Body of pancreas (tissue), 4 donors: ENCODE results near the gene MED8. TPM values are rescaled to one million over a fixed set of nuclear protein-coding genes. Genes with fewer than 3 reads are reported as not detected.

ENCODE experiments used
- ATAC-seq: fragments of 150-250 bp; one replicate; pipeline ENCODE4 v1.9.1; 2016
- DNase-seq, 4 donors: peaks; one replicate each; pipeline ENCODE4 v3.0.0-alpha.2; 2019
- H3K27ac ChIP-seq, 4 donors: fragments of 200-600 bp; sonication (generic); 1 replicate in 3 of 4; 2 replicates in 1 of 4; pipeline versions ENCODE4 v1.5.1 to v1.6.1; 2016 to 2019; ENCODE audit warnings: mild to moderate bottlenecking in 1 of 4, mixed read lengths in 1 of 4, moderate library complexity in 1 of 4
- H3K27me3 ChIP-seq, 2 donors: fragments of 200-600 bp; sonication (generic); one replicate each; pipeline ENCODE4 v1.6.0; 2016; ENCODE audit warnings: mild to moderate bottlenecking in 1 of 2
- H3K36me3 ChIP-seq, 2 donors: fragments of 200-600 bp; sonication (generic); replicated peaks in 1 of 2; 2 replicates each; pipeline ENCODE4 v1.5.1; 2016; ENCODE audit warnings: low read depth in 2 of 2; ENCODE audit not compliant: insufficient read depth in 1 of 2
- H3K4me1 ChIP-seq: fragments of 200-600 bp; sonication (generic); one replicate; pipeline ENCODE4 v1.6.0; 2016
- H3K4me3 ChIP-seq, 2 donors: fragments of 200-600 bp; sonication (generic); 1 replicate in 1 of 2; 2 replicates in 1 of 2; pipeline ENCODE4 v1.5.1; 2016 to 2019
- H3K9me3 ChIP-seq, 3 donors: fragments of 200-600 bp; sonication (generic); 1 replicate in 2 of 3; 2 replicates in 1 of 3; pipeline ENCODE4 v1.5.1; 2016
- CTCF ChIP-seq, 7 experiments: fragments of 450-650 bp in 4 of 7; fragments of 200-600 bp in 3 of 7; sonication (generic) in 3 of 7; IDR thresholded peaks; one replicate each; pipeline ENCODE4 v1.5.1; 2016 to 2019; ENCODE audit warnings: antibody characterized with exemption in 7 of 7
- POLR2A ChIP-seq, 3 donors: fragments of 450-650 bp; IDR thresholded peaks; one replicate each; pipeline ENCODE4 v1.6.1; 2016; ENCODE audit warnings: antibody characterized with exemption in 3 of 3, mild to moderate bottlenecking in 2 of 3
- WGBS, 2 donors: methylation state at CpG; one replicate each; pipeline ENCODE4 v1.1.5; 2017; 5-methylcytosine and 5-hydroxymethylcytosine counted together
- intact Hi-C: fragments of 100-400 bp; cut with DNase I; formaldehyde crosslinking; loops from one replicate; pipeline ENCODE4 v1.15.1; 2023
- total RNA-seq, 2 donors: library from RNA; depleted of rRNA; stranded (reverse); fragments of >200 nt; gene quantifications; one replicate each; pipeline ENCODE4 v1.1.0, GENCODE V29; 2016

The MED8 gene
- total RNA-seq, 2 donors from 2014 or later = 19.4 to 22.1 TPM

GRCh38 chr1:43382027-43382779, 7.4 kb downstream of the MED8 start:
- TF ChIP-seq CTCF (IDR thresholded peaks at IDR 0.05) (no peak), POLR2A (IDR thresholded peaks at IDR 0.05) (no peak)
- 54 to 59% methylated on average over 6 of the region's 6 CpGs for WGBS, 2 donors
- intact Hi-C loops = no loop called here
- ATAC-seq (peak; percentile 40), DNase-seq (no peak)
- H3K4me3 ChIP-seq = no peak overlapping the region
- no peaks in the 10 kb centered on the region for H3K27me3 ChIP-seq
- H3K9me3 ChIP-seq = no peaks in the 10 kb centered on the region
- H3K36me3 ChIP-seq = peaks cover 8 to 29% of the 10 kb centered on the region in 2 donors
- peaks cover 6% of the 10 kb centered on the region for H3K4me1 ChIP-seq
- no peak overlapping the region for H3K27ac ChIP-seq

GRCh38 chr1:43381612-43382011, 8.0 kb downstream of the MED8 start:
- Histone ChIP-seq H3K27me3 (no peaks in the 10 kb centered on the region), H3K4me3 (no peak overlapping the region), H3K27ac (no peak overlapping the region), H3K9me3 (no peaks in the 10 kb centered on the region), H3K36me3 (peaks cover 8 to 29% of the 10 kb centered on the region in 2 donors), H3K4me1 (peaks cover 6% of the 10 kb centered on the region)
- DNase-seq = peak in 1 of 4 donors; percentile 40
- intact Hi-C loops = no loop called here
- ATAC-seq = no peak
- TF ChIP-seq CTCF (IDR thresholded peaks at IDR 0.05) (no peak), POLR2A (IDR thresholded peaks at IDR 0.05) (no peak)
- 68 to 69% methylated on average over 3 of the region's 3 CpGs for WGBS, 2 donors

- Histone ChIP-seq H3K9me3 (no peaks in the 10 kb centered on the region), H3K4me3 (no peak overlapping the region), H3K4me1 (peaks cover 6% of the 10 kb centered on the region), H3K36me3 (peaks cover 0 to 12% of the 10 kb centered on the region in 2 donors), H3K27ac (no peak overlapping the region), H3K27me3 (no peaks in the 10 kb centered on the region)
- ATAC-seq = no peak
- DNase-seq = no peak
- TF ChIP-seq CTCF (IDR thresholded peaks at IDR 0.05) (no peak), POLR2A (IDR thresholded peaks at IDR 0.05) (no peak)
- WGBS, 2 donors = 91 to 97% methylated on average over 1 of the region's 1 CpG
- intact Hi-C loops = no loop called here
Measured at GRCh38 chr1:43379476-43379875, 10.1 kb downstream of the MED8 start.

- H3K27me3 ChIP-seq = no peaks in the 10 kb centered on the region
- peaks cover 11% of the 10 kb centered on the region for H3K4me1 ChIP-seq
- no peaks in the 10 kb centered on the region for H3K9me3 ChIP-seq
- ATAC-seq = no peak
- WGBS, 2 donors = 96% methylated on average over 1 of the region's 1 CpG
- no peak overlapping the region for H3K27ac ChIP-seq
- TF ChIP-seq CTCF (IDR thresholded peaks at IDR 0.05) (no peak), POLR2A (IDR thresholded peaks at IDR 0.05) (no peak)
- DNase-seq = no peak
- H3K4me3 ChIP-seq = no peak overlapping the region
- peaks cover 0 to under 1% of the 10 kb centered on the region in 2 donors for H3K36me3 ChIP-seq
- intact Hi-C loops = no loop called here
Measured at GRCh38 chr1:43377831-43378230, 11.8 kb downstream of the MED8 start.

- no peak for TF ChIP-seq CTCF (IDR thresholded peaks at IDR 0.05)
- TF ChIP-seq POLR2A (IDR thresholded peaks at IDR 0.05) = no peak
- ATAC-seq = no peak
Measured at GRCh38 chr1:43376723-43377235, 12.8 kb downstream of the MED8 start.

More at GRCh38 chr1:43376723-43377235, 12.8 kb downstream of the MED8 start:
- H3K27me3 ChIP-seq = no peaks in the 10 kb centered on the region
- H3K4me1 ChIP-seq = peaks cover 6% of the 10 kb centered on the region
- H3K9me3 ChIP-seq = no peaks in the 10 kb centered on the region
- H3K36me3 ChIP-seq = no peaks in the 10 kb centered on the region
- no peak for DNase-seq
- no peak overlapping the region for H3K4me3 ChIP-seq
- no peak overlapping the region for H3K27ac ChIP-seq
- intact Hi-C loops = no loop called here
- 81 to 94% methylated on average over 7 of the region's 7 CpGs for WGBS, 2 donors
